HEK293 (cell line): ENCODE data around the gene PAX1.

Experiments used
- GLIS2 ChIP-seq: fragments of 450-650 bp; formaldehyde crosslinking; IDR thresholded peaks from 2 replicates; pipeline ENCODE4 v1.5.1; 2016; ENCODE audit warnings: missing biosample characterization, missing genetic modification characterization
- ZBTB1 ChIP-seq: fragments of 450-650 bp; formaldehyde crosslinking; IDR thresholded peaks from 2 replicates; pipeline ENCODE4 v1.5.1; 2016; ENCODE audit warnings: missing biosample characterization, missing genetic modification characterization
- ZNF324 ChIP-seq: fragments of 450-650 bp; formaldehyde crosslinking; IDR thresholded peaks from 2 replicates; pipeline ENCODE4 v1.5.1; 2016; ENCODE audit warnings: missing biosample characterization, missing genetic modification characterization
- ZNF398 ChIP-seq: fragments of 450-650 bp; formaldehyde crosslinking; IDR thresholded peaks from 2 replicates; pipeline ENCODE4 v1.5.1; 2017; ENCODE audit warnings: missing biosample characterization, missing genetic modification characterization
- ZNF530 ChIP-seq: fragments of 450-650 bp; formaldehyde crosslinking; IDR thresholded peaks from 2 replicates; pipeline ENCODE4 v1.5.1; 2016; ENCODE audit warnings: low read depth, missing biosample characterization, missing genetic modification characterization
- ZNF561 ChIP-seq: fragments of 450-650 bp; IDR thresholded peaks from 2 replicates; pipeline ENCODE4 v1.5.1; 2018; ENCODE audit warnings: missing biosample characterization, missing genetic modification characterization, borderline replicate concordance
- ZNF580 ChIP-seq: fragments of 450-650 bp; formaldehyde crosslinking; IDR thresholded peaks from 2 replicates; pipeline ENCODE4 v1.5.1; 2016; ENCODE audit warnings: missing biosample characterization, missing genetic modification characterization
- ZNF654 ChIP-seq: fragments of 450-650 bp; formaldehyde crosslinking; IDR thresholded peaks from 2 replicates; pipeline ENCODE4 v1.5.1; 2016; ENCODE audit warnings: low read depth, missing biosample characterization, missing genetic modification characterization
- ZNF658 ChIP-seq: fragments of 450-650 bp; formaldehyde crosslinking; IDR thresholded peaks from 2 replicates; pipeline ENCODE4; 2016; ENCODE audit warnings: missing biosample characterization, missing genetic modification characterization
- ZNF747 ChIP-seq: fragments of 450-650 bp; formaldehyde crosslinking; IDR thresholded peaks from 2 replicates; pipeline ENCODE4 v1.5.1; 2016; ENCODE audit warnings: missing biosample characterization, missing genetic modification characterization
- TF ChIP-seq, protein P1 (sequence below): fragments of 450-650 bp; formaldehyde crosslinking; IDR thresholded peaks from 2 replicates; pipeline ENCODE4 v1.5.1; 2016; ENCODE audit warnings: missing biosample characterization, missing genetic modification characterization
- TF ChIP-seq, protein P2 (sequence below): fragments of 450-650 bp; formaldehyde crosslinking; optimal IDR thresholded peaks from 2 replicates; pipeline ENCODE3; 2016; ENCODE audit warnings: missing biosample characterization, mild to moderate bottlenecking, missing genetic modification characterization

Gene PAX1

DNA sequence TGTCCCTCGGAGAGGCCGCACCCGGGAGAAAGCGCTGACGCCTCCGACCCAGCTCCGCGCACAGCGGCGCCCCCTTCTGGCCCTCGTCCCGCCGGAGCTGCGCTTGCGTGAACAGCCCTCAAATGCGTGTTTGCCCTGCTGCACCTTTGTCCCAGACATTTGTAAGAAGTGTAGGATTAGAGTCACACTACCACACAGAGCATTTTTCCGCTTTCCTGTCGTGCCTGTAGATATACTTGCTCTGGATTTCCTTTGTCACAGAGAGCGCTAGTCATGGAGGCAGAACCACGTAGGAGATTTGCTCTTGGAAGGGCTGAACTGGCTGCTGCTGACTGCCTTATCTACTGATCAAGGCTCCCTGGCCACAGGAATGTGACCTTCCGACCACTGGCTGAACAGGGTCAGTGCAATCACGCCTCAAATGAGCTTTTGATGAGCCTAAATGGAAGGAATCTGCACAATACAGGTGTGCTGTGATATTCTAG is 62.3 kb downstream of the PAX1 start (continued):
- TF ChIP-seq, protein P1, sequence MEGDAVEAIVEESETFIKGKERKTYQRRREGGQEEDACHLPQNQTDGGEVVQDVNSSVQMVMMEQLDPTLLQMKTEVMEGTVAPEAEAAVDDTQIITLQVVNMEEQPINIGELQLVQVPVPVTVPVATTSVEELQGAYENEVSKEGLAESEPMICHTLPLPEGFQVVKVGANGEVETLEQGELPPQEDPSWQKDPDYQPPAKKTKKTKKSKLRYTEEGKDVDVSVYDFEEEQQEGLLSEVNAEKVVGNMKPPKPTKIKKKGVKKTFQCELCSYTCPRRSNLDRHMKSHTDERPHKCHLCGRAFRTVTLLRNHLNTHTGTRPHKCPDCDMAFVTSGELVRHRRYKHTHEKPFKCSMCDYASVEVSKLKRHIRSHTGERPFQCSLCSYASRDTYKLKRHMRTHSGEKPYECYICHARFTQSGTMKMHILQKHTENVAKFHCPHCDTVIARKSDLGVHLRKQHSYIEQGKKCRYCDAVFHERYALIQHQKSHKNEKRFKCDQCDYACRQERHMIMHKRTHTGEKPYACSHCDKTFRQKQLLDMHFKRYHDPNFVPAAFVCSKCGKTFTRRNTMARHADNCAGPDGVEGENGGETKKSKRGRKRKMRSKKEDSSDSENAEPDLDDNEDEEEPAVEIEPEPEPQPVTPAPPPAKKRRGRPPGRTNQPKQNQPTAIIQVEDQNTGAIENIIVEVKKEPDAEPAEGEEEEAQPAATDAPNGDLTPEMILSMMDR (tag by site-specific recombination): peak; percentile 74
- no peak for TF ChIP-seq ZNF324 (tag by site-specific recombination)
- TF ChIP-seq ZNF654 (tag by site-specific recombination): 0 out of 2 replicates have a peak, but pooled peaks have one; percentile 8
- TF ChIP-seq ZBTB1: no peak
- TF ChIP-seq ZNF530 (tag by site-specific recombination): no peak
- TF ChIP-seq, protein P2, sequence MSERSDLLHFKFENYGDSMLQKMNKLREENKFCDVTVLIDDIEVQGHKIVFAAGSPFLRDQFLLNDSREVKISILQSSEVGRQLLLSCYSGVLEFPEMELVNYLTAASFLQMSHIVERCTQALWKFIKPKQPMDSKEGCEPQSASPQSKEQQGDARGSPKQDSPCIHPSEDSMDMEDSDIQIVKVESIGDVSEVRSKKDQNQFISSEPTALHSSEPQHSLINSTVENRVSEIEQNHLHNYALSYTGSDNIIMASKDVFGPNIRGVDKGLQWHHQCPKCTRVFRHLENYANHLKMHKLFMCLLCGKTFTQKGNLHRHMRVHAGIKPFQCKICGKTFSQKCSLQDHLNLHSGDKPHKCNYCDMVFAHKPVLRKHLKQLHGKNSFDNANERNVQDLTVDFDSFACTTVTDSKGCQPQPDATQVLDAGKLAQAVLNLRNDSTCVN (tag by site-specific recombination): peak; percentile 6
- no peak for TF ChIP-seq ZNF398
- no peak for TF ChIP-seq ZNF561 (tag by site-specific recombination)
- no peak for TF ChIP-seq ZNF580
- TF ChIP-seq ZNF747 (tag by site-specific recombination): no peak
- no peak for TF ChIP-seq ZNF658 (tag by site-specific recombination)
- TF ChIP-seq GLIS2 (tag by site-specific recombination): no peak
